ENCODE data around the gene ZFHX3. TPM values are rescaled to one million over a fixed set of nuclear protein-coding genes. Genes with fewer than 3 reads are reported as not detected.

ZFHX3 gene
- total RNA-seq, 2 experiments from 2014 or later = 0.15 to 0.32 TPM

DNA sequence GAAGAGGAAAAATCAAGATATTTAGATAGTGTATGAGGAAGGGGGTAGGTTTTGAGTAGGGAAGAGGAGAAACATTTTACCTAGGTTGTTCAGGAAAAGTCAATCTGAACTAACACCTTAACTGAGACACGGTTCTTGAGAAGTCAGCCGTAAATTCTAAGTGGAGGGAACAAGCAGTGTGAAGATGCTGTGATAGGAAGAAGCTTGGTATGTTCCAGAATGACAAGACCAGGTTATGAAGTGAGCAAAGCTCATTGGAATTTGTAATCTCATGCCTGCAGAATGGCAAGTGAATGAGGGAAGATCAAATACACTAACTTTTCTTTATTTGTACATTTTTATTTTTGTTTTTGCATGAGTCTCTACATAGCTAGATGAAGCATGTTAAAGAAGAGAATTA is 307.6 kb downstream of the ZFHX3 start:
- POLR2A ChIA-PET = no interaction called here
- CTCF ChIA-PET = no interaction called here

DNA sequence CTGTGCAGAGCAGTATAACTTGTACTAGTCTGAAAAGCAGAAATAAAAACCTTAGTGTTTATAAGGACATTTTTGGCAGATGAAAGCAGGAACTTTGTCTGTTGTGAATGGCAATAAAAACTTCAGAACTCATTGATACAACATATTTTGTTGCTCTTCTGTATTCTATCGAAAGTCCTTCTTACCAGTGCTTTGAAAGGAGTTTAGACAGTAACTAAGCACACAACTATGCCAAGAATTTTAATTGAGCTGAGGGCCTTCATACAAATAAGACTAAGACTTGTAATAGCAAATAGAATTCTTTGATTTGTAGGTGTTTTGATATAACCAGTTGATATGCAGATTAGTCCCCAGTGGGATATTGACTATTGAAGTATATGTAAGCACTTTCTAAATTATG is 308.4 kb downstream of the ZFHX3 start:
- CTCF ChIA-PET = no interaction called here
- POLR2A ChIA-PET = no interaction called here

DNA sequence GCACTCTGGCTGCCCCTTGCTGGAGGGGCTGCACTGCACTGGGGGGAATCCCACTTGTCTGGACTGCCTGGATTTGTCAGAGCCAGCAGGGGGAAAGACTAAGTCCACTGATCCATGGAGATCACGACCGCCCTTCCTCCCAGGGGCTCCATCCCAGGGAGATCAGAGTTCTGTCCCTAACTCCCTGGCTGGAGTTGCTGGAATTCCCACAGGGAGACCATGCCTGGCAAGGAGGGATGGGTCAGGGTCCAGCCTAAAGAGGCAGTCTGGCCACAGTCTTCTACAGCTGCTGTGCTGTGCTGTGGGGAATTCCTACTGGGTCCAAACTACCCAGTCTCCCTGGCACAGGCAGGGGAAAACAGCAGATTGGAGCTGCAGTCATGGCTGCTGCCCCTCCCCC is 311.9 kb downstream of the ZFHX3 start:
- POLR2A ChIA-PET = no interaction called here
- CTCF ChIA-PET = no interaction called here
